NCI-H82 treated with DMSO at 0.1 percent for 48 hours (cell line): Measurements from ENCODE around the gene LMO3.

ENCODE experiments used
- DNase-seq: peaks from one replicate; lab custom pipeline; 2025; ENCODE audit not compliant: unreplicated experiment; lab: John Stamatoyannopoulos, UW

Gene LMO3

DNA sequence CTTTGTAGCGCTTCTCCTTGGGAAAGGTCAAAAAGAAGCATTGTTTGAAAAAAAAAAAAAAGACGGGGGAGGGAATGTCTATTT is at the start of gene LMO3:
Gene LMO3, minus strand, starts transcription at position 46 of the 84 bp plus-strand sequence. CDS start 5,302 bp downstream, outside the sequence.
- DNase-seq = no peak

DNA sequence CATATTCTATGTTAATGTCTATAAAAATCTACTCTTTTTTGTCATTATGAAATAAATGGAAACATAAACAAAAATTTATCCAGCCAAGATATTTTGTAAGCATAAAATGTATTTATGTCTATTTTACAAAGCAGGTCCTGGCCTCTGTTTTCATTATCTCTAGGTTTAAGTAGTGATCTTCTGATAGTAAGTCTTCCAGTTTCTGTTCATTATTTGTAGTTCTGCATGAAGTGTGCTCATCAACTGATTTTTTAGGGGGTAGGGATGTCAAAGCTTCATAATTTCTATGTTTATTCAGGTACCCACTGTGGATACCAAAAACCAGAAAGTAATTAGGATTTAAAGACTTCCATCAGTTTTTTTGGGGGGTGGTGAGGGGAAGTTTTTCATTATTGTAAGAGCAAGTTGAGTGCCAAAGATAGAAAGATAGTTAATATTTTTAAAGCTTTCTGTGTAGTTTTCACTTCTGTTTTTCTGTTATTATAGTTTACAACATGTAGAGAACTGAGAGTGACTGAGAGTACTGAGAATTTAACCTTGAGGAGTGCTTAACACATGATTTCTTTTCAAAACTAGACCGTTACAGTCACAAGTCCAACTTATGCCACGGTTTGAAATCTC is 30.6 kb upstream of the LMO3 start:
- DNase-seq = no peak

DNA sequence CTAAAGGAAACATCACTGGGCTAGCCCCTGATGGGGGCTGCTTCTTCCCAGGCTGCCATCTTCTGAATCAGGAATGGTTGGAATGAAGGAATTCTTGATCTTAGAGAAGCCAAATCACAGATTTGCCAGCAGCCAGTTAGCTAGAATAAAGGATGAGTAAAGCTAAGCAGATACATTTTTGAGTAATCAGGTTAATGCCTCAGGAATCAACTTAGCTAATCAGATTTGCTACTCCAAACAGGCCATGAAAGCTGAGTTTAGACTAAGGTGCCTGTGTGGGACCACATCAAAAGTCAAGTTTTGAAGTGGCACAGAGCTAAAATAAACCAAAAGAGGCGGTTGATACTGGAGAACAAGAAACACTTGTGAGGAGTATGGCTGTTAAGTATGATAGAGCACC is 28.8 kb upstream of the LMO3 start:
- peak; percentile 57 for DNase-seq

DNA sequence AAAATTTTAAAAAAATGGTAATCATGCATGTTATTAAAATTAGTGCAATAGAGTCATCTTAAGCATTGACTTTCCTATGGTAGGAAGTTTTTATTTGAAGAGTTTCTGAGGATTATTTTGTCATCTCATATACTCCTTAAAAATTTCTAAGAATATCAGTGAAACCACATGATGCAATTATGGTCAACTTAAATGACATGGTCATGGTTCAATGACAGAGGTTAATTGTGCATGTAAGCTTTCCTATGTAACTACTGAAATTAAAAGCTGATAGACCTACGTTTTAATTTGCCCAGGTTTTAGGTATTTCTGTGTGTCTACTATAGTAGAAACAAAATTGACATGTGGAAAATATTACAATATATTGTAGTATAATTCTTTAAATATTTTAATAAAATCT is 21.0 kb upstream of the LMO3 start:
- DNase-seq = no peak

DNA sequence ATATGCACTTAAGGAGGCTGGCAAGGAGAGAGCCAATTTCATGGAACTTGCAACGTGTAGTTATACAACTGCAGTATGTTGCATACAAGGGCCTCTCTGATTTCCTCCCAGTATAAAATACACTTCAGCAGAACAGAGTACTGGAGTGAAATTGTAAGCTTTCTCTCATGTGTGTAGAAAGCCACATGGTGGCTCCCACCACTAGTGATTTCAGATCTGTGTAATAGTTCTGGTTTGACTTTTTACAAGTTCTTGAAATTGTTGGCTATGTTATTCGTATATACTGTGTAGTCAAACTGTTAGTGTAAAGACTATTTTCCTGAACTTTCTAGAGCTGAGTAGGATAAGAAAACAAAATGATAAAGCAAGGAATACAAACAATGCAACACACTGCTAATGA is 16.4 kb upstream of the LMO3 start:
- no peak for DNase-seq

DNA sequence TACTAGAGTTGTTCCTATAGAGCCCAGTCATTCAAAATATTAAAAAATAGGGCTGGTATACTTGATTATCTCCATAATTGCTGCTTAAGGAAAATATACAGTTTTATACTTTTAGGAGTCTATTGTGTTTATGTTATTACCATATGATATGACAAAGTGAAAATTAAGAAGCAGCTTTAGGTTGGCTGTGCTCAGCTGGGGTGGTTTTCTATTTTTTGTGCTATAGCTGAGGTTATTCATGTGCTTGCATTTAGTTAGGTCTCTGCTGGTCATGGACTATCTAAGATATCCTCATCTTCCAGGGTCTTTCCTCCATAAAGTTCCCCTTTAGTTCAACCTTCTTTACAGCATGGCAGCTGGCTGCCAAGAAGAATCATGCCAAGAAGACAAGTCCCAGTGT is 13.6 kb upstream of the LMO3 start:
- DNase-seq = no peak

DNA sequence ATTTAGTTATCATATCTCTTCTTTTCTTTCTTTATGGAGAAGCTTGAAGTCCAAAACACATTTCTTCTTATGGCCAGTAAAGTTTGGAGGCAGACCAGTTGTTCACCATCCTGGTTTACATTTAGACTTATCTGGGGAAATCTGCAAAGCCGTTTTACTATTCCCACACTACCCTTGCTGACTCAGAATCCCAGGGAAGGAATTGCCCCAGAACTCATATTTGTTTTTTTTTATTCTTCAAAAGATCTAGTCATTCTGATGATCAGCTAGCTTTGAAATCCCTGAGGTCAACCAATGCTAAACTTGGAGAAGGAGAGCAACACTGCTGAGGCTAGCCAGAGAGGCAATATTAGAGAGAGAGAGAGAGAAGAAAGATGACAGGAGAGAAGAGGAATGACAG is 12.3 kb upstream of the LMO3 start:
- DNase-seq = no peak

DNA sequence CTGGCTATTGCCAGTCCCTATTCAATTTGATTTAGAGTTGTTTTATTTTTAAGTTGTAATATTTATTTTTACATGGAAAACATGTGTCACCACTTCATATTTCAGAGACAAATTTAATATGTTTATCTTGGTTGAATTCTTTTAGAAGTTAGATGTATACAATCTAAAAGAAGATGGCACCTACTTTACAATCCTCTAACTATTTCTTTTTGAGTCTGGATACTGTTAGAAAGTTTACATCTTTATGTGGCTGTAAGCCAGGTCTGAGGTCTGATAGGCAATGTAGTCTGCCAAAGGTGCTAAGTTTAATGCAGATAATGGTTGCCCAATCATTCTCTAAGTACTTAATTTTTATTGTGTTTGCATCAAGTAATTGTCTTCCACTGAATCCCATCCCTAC is 7.2 kb upstream of the LMO3 start:
- no peak for DNase-seq

DNA sequence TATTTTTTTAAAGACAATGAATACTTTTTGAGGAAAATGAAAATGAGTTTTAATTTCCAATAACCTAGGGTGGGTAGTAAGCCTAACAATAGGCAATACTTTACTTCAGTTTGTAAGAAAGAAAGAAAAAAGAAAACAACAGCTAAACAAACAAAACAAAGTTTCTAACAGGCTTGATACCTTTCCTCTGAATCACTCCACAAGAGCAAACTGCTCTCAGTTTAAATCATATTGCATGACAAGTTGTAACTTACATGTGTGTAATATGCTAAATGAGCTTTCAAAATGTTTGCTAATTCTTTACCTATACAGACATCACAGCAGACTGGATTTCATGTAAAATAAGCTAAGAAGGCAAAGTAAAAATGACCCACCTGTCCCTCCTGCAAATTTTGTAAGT is 6.7 kb upstream of the LMO3 start:
- DNase-seq = no peak

DNA sequence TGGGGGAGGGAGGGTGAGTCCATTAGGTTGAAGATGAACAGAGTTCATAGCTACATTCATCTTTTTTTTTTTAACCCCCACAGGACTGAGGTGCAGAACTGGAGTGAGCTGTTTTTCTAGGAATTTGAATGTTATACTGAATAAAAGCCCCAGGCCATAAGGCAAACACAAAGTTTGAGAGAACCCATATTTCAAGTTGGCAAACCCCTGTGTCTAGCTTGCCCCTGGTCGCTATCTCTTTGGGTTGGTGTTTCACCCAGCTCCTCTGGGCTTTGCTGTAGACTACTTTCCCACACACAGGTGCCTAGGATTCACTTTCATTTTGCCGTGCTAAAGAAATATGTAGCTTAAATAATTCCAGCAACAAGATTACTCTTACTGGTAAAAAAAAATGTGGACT is 5.2 kb upstream of the LMO3 start:
- DNase-seq = no peak

DNA sequence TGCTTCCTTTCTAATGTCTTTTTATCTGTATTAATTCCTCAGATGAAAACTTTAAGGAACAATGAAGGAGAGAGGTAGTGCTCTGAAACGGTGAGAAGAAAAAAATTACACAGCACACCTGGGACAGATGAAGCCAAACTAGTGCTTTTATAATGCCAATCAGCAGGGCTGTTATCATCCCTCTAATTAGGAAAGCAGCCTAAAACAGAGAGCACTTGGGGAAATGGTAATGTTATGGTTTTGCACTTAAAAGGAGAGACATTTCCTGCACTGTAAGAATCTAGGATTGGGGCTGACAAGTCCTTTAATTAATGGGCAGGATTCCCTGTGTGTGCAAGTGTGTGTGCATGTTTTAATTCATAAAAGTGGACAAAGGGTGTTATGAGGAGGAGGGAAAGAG is 4.8 kb upstream of the LMO3 start:
- no peak for DNase-seq

DNA sequence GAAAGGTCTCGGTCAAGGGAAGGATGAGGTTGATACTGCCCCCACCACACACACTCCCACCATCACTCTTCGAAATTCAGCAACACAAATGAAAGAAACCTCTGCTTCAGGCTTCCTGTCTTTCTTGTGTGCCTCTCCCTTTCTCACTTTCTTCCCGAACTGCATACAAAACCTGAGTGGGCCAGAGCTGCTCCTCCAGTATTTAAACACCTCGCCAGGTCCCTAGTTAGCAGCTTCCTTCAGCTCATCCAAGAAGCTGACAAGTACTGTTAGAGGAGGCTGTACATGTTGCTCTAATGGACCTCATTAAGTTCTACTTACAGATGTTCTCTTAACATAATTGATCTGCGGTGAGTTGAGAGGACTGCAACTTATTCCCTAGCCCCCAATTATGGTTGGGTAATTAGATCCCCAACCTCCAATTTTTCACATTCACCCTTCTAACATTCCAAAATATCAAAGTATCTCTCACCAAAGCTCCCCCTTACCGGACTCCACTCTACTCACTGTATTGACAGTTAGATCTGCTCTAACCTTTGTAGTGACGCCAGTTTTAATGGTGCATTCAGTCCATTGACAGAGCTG is 4.1 kb upstream of the LMO3 start:
- DNase-seq = no peak

DNA sequence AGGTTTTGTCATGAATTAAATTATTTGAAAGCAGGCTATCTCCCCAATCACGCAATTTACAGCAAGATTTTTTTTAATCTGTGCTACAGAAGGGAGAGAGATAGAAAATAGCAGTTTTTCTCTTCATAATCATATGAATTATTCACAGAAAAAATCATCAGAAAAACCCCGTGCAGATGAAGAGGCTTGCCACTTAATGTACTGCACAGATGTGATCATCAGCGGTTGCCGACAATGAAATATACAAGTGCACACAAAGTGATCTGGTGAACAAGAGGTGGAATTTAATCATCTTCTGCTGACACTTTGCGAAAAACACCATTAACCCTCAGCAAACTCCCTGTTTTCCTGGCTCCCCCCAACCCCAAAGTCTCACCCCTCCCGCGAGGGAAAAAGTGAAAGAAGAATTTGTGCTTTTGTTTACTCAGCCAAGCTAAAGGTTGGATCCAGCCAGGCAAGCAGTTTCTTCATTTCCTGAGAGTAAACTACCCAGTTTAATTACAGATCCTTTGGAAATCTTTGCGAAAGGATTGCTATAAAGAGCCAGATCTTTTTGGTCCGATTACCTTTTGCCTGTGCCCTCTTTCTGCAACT is 3.1 kb upstream of the LMO3 start:
- no peak for DNase-seq

DNA sequence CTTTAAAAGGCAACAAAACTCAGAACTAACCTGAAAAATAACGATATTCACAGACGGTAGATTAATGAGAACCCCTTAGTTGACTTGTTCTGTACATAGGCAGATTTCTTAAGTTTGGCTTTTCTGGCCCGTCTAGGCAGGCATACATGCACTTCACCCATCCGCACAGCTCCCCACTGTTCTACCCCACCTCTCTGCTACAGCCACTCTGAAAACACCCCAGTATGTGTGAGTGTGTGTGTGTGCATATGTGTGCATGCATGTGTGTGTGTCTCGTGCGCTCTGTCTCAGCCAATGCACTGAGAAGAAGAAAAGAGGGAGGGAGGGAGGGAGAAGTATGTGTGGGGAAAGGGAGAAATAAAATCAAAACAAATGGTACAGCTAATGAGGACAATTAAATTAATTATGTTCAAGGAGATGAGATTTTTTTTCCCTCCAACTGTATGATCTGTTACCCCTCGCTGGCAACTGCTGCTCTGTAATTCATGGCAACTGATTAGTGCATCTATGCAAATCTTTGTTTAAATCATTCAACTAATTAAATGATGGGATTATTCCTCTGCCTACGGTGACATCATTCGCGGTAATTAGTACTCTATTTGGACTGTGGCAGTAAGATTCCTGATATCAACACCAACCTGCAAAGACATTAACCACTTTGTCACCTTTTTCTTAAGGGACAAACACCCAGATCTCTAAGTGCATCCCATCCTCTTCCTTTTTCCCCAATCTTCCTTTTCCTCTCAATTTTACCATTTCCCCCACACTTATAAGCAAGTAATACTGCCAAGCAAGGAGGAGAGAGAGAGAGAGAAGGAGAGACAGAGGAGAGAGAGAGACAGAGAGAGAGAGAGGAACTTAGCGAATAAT is 2.2 kb upstream of the LMO3 start:
- DNase-seq = peak; percentile 63

DNA sequence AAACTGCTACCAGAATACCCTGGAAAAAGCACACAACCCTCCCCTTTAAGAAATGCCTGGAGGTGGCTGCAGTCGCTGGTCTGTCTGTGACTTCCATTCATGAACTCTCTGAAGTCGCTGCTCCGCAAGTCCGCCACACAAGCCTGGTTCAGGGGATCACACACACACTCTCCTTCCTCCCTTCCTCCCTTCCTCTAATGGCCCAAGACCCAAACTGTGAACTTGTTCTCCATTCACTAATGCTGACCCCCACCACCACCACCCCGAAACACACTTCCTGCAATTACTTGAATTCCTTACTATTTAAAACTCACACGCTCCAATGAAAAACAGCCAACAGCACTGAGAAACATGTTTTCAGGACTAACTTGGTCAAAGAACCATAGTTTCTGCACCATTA is 1.0 kb upstream of the LMO3 start:
- no peak for DNase-seq

DNA sequence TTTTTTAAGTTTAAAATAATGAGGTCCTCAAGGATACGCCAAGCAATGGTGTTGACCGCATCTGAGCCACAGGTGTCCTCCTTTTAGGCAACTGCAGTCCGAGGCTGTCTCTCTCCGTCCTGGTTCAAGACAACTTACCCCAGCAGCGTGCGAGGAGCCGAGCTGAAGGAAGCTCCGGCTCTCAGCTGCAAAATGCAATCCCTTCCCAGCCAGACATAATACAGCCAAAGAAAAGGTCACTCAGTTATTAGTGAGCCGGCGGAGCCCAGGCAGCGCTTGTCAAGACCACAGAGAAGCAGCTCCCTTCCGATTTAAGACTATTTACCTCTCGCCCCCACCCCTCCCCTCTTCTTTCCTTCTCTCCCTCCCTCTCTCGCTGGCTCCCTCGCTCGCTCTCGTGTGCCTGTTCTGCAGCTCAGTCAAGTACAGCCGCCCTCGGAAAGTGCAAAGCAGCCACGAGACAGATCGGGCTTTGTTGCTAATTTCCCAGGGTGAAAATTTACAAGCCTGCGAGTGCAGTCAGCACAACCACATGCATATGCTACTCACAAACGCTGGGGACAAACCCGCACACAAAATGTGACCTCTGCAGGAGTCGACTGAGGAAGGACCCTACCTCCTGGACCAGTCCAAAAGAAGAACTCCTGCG is 363 bp upstream of the LMO3 start:
- peak; percentile 57 for DNase-seq

DNA sequence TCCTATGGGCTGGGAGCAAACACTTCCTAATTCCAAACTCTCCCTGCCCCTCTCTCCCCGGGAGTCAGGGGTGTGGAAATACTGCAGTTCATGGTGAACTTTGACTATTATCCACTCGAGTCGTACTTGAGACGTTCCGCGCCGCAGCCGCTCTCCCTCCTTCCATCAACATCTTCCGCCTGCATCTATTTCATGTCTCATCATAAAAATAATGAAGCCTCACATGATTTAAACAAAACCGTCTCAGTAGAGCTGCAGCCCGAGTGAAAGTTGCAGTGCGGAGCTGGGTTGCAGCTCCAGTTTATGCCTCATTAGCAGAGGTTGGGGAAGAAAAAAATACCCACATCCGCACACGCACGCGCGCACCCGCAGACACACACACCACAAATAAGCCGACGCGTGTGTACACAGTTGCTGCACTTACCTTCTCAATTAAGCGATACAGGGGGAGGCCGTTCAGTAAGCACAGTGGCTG is 283 bp downstream of the LMO3 start:
- DNase-seq = no peak

DNA sequence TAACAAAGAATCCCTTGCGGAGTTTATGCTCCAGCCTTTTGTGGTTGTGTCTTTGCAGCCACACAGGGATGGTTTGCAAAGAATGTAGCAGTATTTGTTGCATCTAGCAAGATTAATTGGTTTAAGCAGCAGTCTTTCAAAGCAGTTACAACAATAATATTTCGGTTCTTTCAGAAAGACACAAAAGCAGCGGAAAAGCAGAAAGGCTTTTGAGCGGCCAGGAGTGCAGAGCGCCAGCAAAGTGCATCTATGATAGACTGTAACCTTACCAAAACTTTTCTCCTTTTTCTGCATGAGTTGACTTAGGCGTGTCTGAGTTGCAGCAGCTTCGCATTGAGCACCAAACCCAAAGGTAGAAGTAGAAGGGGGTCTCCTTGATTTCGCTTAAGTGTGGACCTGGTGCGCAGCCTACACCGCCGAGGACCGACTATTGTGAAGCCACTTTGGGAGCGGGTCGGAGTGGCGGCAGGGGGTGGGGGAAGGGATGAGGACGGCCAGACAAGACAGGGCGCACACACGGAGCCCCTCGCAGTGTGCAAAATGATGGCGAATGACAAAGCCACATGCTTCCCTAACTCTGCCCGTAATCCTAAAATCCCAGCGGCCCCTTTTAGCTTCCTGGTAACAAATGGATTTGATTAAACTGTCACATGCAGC is 1.2 kb downstream of the LMO3 start:
- no peak for DNase-seq

DNA sequence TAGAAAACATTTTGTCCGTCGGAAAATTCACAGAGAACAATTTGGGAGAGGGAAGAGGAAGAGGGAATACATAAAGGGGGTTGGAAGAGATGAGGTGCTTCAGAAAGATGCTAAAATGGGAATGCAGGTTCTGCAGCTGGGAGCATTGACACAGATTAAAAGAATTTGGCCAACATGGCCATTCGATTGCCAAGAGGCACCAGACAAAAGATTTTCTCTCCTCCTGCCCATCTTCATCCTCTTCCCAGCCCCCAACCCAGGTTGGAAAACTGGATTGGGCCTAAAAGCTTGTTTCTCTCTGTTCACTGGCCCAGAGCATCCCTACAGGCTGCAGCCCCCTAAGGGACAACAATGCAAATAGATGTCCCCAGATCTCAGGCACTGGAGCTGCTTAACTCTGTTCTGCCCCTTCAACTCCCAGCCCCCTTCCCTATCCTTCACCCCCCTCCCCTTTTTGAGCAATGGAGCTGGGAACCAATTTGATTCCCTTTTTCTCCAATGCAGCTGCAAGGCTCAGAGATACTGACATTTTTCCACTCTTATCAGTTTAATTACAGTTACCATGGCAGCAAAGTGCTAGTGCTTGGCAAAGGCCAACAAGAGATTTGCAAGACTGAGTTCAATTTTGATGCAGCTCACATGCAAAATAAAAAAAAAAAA is 1.9 kb downstream of the LMO3 start:
- DNase-seq = no peak

DNA sequence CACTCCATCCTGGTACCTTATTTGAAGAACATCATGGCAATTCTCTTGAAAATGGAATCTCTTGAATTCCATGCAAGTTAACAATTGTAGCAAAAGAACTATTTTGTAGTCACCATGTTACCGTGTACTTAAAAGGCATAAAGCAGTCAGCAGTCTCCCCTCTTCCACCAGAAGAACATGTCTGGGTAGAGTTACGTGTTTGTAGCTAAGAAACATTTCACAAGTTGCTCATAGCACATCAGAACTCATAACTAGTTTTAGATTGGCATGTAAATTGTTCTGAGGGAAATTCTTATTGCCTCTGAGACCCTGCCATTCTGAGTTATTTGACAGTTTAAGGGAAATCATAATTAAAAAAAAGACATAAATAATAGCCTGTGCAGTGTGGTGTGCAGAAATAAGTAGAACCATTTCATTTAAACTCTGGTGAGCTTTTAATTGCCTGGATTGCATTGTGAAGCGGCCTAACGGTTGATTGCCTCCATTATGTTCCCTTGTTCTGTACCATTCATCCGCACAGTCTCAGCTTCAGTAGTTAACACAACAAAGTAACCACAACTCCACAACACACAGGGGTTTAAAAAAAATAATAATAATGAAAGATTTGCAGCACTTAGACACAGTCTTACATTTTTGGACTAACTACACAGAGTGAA is 2.6 kb downstream of the LMO3 start:
- DNase-seq = no peak
